GM12872 (cell line): Measurements from ENCODE around the gene RBMY1D.
"Not testable (repeated sequence)": the region's sequence is repeated elsewhere in the genome, so short reads cannot be mapped to it uniquely, and the experiment has no call there.

Experiments used
- TF ChIP-seq, protein P1 (sequence below): IDR thresholded peaks from 3 replicates; pipeline ENCODE4 v1.5.1; 2011; ENCODE audit warnings: low read depth, mild to moderate bottlenecking, low read length, moderate library complexity; ENCODE audit not compliant: insufficient read depth

Gene RBMY1D

GRCh38 chrY:21894426-21894825, at the start of gene RBMY1D:
TSS of gene RBMY1D (minus strand) at chrY:21894526. CDS start at chrY:21892513, 2,013 bp downstream.
- TF ChIP-seq, protein P1, sequence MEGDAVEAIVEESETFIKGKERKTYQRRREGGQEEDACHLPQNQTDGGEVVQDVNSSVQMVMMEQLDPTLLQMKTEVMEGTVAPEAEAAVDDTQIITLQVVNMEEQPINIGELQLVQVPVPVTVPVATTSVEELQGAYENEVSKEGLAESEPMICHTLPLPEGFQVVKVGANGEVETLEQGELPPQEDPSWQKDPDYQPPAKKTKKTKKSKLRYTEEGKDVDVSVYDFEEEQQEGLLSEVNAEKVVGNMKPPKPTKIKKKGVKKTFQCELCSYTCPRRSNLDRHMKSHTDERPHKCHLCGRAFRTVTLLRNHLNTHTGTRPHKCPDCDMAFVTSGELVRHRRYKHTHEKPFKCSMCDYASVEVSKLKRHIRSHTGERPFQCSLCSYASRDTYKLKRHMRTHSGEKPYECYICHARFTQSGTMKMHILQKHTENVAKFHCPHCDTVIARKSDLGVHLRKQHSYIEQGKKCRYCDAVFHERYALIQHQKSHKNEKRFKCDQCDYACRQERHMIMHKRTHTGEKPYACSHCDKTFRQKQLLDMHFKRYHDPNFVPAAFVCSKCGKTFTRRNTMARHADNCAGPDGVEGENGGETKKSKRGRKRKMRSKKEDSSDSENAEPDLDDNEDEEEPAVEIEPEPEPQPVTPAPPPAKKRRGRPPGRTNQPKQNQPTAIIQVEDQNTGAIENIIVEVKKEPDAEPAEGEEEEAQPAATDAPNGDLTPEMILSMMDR = not testable (repeated sequence)

DNA sequence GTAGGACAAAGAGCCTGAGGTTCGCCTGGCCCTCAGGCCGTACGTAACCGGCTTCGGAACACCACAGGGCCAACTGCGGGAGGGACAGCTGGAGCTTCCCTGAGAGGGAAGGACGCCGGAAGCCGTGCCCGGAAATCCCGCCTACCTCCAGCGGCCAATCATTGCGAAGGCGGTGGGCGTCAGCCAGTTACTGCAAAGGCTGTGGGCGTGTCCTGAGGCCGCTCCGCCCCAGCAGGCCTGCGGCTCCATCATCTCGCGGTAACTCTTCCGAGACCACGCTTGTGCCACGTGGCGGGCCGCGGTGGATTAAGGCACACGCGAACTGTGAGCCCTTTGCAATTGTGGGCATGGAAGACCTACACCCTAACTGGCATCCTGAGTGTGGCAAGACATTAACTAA, 23.6 kb upstream of the RBMY1D start, which contains the start of gene RBMY1E:
Gene RBMY1E, minus strand, starts transcription at position 101 of the 400 bp plus-strand sequence. CDS start 1,978 bp downstream, outside the sequence.
- TF ChIP-seq, protein P1 = not testable (repeated sequence)

GRCh38 chrY:21845481-21845880, 48.8 kb downstream of the RBMY1D start:
- TF ChIP-seq, protein P1 = no peak

DNA sequence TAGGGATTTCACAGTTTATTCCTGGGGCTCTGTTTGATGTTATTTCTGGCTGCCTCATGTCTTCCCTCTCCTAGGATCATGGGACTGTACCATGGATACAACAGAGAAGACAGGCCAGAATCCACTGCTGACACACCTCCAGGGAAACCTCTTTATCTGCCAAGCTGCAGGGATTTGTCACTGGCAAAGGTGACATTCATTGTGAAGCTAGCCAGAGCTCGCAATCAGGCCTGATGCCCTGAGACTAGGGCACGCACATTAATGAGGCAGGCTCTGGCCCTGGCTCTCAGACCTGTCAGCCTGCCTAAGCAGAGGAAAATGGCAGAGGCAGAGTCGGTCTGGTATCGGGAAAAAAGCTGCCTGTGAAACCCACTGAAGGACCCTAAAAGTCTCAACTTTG, 52.2 kb downstream of the RBMY1D start:
- TF ChIP-seq, protein P1 = no peak

- TF ChIP-seq, protein P1 = no peak
These were observed 54.8 kb downstream of the RBMY1D start for GRCh38 chrY:21839489-21839888.

DNA sequence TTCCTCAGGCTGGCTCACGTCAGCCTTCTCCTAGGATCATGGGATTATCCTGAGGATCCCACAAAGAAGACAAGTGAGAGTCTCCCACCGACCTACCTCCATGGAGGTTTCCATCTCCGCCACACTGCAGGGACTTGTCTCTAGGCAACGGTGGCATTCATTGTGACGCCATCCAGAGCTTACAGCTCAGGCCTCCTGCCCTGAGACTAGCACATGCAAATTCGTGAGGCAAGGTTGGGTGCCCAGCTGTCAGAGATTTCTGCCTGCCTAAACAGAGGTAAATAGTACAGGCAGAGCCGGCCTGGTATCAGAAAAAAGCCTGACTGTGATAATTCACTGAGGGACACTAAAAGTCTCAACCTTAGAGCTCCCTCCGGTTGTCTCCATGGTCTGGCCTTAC, 58.0 kb downstream of the RBMY1D start:
- TF ChIP-seq, protein P1 = no peak

- TF ChIP-seq, protein P1 = no peak
These were observed 59.3 kb downstream of the RBMY1D start for GRCh38 chrY:21835052-21835451.
